ENCODE measurements around the gene CHST15.
"Not testable (repeated sequence)": the region's sequence is repeated elsewhere in the genome, so short reads cannot be mapped to it uniquely, and the experiment has no call there.

Gene CHST15

GRCh38 chr10:124124123-124124768, 30.8 kb upstream of the CHST15 start:
- no peak for DNase-seq (ENCODE audit: low spot score)

GRCh38 chr10:124123156-124123555, 29.8 kb upstream of the CHST15 start:
- DNase-seq (ENCODE audit: low spot score): no peak

DNA sequence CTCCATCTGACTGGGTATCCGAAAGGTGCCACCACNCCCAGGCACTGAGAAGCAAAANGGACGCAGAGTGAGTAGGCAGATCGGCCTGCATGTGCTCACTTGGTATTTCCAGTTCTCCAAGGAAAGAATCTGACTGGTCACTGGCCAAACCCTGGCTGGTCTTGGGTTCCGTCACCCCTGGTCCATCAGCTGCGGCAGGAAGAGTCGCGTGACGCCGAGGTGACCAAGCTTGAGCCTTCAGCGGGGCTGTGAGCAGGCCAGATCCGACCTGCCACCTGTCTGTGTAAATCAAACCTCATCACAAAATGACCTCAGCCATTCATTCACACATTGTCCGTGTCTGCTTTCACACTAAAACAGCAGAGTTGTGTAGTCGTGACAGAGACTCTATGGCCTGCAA, 28.8 kb upstream of the CHST15 start:
- no peak for DNase-seq (ENCODE audit: low spot score)

GRCh38 chr10:124120410-124121061, 27.1 kb upstream of the CHST15 start:
- DNase-seq (ENCODE audit: low spot score): no peak

DNA sequence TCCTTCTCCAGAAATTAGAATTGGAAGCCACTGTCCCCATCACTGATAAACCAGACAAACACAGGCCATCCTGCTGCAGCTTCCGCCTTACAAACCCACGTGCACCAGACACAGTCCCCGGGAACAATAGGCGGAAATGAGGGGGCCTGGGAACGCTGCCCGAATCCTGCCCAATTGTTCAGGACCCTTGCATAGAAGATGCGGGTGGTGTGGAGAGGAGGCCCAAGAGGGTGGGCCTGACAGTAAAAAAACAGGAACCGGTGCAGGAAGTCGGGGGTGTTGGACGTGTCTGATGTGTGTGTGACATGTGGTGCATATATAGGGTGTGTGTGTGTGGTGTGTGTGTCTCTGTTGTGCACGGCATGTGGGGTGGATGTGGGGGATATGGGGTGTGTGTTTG, 26.5 kb upstream of the CHST15 start:
- no peak for DNase-seq (ENCODE audit: low spot score)

GRCh38 chr10:124119216-124119615, 25.8 kb upstream of the CHST15 start:
- DNase-seq (ENCODE audit: low spot score): no peak

DNA sequence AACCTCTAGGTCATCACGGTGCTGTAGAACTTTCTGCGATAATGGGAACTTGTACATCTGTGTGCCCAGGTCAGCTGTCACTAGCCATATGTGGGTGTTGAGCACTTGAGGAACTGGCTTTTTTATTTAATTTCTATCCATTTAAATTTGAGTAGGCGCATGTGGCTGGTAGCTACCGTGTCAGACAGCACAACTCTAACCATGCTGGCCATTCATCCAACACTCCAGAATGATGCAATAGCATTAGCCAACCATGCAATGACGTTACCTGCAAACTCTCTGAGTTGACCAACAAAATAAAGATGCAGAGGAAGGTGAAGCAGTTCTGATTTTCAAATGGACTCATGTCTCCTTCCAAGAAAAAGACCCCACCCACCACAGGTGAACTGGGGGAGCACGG, 24.4 kb upstream of the CHST15 start:
- DNase-seq (ENCODE audit: low spot score): no peak

DNA sequence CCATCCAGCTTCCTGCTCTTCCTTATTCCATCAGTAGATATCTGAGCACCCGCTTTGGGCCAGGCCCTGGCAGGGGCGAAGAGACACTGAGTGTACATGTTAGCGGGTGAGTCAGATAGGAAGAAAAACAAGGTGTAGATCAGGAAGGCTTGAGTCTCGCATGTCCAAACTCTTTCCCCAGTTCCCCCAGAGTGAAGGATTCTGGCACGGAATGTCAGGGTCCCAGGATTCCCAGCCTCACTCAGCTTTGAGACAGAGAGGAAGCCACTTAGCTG, 24.1 kb upstream of the CHST15 start:
- no peak for DNase-seq (ENCODE audit: low spot score)

DNA sequence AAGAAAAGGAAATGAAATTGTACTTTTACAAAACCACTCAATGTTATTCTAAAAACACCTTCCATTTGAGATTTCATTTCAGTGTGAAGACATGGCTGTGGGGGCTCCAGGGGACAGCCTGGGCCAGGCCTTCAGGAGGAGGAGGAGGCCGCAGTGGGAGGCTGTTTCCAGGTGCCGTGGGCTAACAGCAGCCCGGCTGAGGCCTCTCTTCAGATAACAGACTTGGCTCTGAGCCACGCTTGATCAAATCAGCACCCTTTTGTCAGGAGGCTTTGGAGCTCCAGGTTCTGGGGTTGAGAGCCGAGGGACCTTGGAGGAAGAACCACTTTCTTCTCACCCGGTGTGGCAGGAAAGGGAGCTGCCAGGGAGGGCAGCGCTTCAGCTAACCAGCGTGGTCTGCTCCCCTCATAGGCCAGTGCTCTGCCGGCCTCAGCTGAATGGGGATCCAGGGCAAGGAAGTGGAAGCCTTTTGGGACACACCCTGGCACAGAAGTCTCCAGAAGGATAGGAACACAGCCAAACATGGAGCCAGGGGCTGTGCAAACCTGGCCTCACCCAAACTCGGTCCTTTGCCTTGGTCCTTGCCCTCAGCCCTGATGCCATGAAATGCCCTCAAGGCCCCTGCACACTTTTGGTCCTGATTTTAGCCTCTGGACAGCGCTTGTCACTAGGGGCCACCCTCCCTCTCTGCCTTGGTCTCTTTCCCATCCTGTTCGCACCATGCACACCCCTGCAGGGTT, 23.5 kb upstream of the CHST15 start:
- no peak for DNase-seq (ENCODE audit: low spot score)

- no peak for DNase-seq (ENCODE audit: low spot score)
These were observed 21.3 kb upstream of the CHST15 start for GRCh38 chr10:124114696-124115095.

- DNase-seq (ENCODE audit: low spot score): no peak
These were observed 19.6 kb upstream of the CHST15 start for GRCh38 chr10:124112891-124113580.

DNA sequence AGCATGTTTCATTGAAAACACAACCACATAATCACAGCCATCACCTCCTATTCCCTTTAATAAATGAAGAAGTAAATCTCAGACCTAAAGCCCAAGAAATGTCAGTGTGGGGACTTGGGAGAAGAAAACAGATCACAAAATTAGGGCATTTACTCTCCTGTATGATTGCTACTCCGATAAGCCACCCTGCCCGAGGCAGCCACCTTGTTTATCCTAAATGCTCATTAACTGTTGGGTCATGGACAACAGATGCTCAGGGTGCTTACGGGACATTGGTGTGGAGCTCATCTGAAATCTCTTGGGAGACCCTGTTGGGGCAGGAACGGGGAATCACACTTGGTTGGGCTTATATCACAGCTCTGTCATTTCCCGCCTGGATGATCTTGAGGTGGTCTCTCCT, 17.5 kb upstream of the CHST15 start:
- no peak for DNase-seq (ENCODE audit: low spot score)

DNA sequence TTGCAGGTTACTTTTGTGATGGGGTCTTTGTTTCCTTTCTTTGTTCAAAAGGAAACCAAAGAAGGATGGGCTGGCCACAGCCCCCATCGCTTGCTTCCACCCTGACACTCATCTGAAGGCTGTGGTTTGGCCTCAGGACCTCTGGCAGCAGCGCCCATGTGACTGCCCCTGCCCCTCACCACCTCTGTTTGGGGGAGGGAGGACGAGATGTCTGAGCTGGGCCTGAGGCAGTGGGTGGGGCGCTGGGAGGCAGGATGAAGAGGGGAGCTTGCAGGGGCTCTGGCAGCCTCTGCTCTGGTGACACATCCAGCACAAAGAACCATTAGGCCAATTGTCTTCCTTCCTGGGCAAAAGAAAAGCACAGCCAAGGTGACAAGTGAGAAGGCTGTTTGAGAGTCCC, 15.9 kb upstream of the CHST15 start:
- no peak for DNase-seq (ENCODE audit: low spot score)

- DNase-seq (ENCODE audit: low spot score): no peak
These were observed 13.7 kb upstream of the CHST15 start for GRCh38 chr10:124107072-124107471.

GRCh38 chr10:124106241-124106879, 13.0 kb upstream of the CHST15 start:
- DNase-seq (ENCODE audit: low spot score): no peak

GRCh38 chr10:124105594-124105993, 12.2 kb upstream of the CHST15 start:
- no peak for DNase-seq (ENCODE audit: low spot score)

DNA sequence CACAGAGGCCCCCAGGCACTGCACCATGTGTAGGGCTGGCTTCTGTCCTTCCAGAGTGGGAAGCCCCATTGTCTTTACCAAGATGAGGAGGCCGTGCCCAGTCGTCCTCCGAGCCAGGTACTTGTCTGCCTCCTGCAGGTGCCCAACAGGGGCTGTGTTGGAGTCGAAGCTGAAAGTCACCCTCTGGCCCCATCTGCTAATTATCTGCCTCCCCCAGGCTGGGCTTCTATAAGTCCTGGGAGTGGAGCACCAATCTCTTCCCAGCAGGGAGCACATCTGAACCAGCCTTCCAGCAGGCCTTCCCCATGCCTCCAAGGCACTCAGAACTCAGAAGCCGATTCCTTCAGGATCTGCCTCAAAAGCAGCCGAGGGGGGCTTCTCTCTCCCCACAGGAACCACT, 11.6 kb upstream of the CHST15 start:
- DNase-seq (ENCODE audit: low spot score): no peak

- no peak for DNase-seq (ENCODE audit: low spot score)
These were observed 10.7 kb upstream of the CHST15 start for GRCh38 chr10:124104011-124104627.

- DNase-seq (ENCODE audit: low spot score): no peak
These were observed 8.0 kb upstream of the CHST15 start for GRCh38 chr10:124101351-124101750.

DNA sequence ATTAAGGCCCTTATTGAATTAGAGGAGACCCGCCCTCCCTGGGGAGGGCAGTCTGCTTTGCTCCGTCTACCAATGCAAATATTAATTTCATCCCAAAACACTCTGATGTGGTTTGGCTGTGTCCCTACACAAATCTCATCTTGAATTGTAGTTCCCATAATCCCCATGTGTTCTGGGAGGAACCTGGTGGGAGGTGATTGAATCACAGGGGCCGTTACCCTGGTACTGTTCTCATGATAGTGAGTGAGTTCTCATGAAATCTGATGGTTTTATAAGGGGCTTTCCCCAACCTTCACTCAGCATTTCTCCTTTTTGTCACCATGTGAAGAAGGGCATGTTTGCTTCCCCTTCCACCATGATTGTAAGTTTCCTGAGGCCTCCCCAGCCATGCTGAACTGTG, 7.3 kb upstream of the CHST15 start:
- DNase-seq (ENCODE audit: low spot score): not testable (repeated sequence)

DNA sequence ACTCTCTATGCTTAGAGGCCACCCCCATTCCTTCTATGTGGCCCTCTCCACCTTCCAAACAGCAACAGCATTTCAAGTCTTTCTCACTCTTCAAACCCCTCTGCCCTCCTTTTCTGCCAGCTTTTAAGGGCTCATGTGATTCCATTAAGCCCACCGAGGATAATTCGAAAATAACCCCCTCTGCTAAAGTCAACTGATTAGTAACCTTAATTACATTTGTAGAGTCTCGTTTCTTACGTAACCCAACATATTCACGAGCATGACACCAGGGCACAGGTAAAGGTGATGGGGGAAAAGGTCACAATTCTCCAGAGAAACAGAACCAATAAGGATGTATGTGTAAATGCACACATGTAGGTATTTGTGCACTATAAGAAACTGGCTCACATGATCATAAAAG, 6.7 kb upstream of the CHST15 start:
- no peak for DNase-seq (ENCODE audit: low spot score)

- DNase-seq (ENCODE audit: low spot score): no peak
These were observed 6.2 kb upstream of the CHST15 start for GRCh38 chr10:124099604-124100003.
